ENCODE results near the gene CEP97. TPM values are rescaled to one million over a fixed set of nuclear protein-coding genes. Genes with fewer than 3 reads are reported as not detected.
"Not testable (repeated sequence)": the region's sequence is repeated elsewhere in the genome, so short reads cannot be mapped to it uniquely, and the experiment has no call there.

Gene CEP97
- total RNA-seq, 1 experiment from 2014 or later = 20.6 TPM

- Histone ChIP-seq H3K4me2 (no peak overlapping the region), H3K27ac (no peak overlapping the region), H3K4me3 (no peak overlapping the region), H3F3A (ENCODE audit: insufficient read depth, low read depth) (no peaks in the 10 kb centered on the region), H3K9me3 (ENCODE audit: insufficient read depth, low read depth) (no peaks in the 10 kb centered on the region), H3K79me2 (ENCODE audit: low read depth) (no peaks in the 10 kb centered on the region), H3K4me1 (replicated peaks; ENCODE audit: insufficient read depth) (no peaks in the 10 kb centered on the region), H4K20me1 (ENCODE audit: insufficient read depth) (no peaks in the 10 kb centered on the region), H3K36me3 (ENCODE audit: low read depth) (peaks cover 19% of the 10 kb centered on the region), H3K27me3 (ENCODE audit: insufficient read depth, low read depth) (no peaks in the 10 kb centered on the region), H2AFZ (no peak overlapping the region), H3K9me2 (ENCODE audit: insufficient read depth) (no peaks in the 10 kb centered on the region)
- intact Hi-C loops (cut with micrococcal nuclease; ENCODE audit: unreplicated experiment) = no loop called here
- no TSS peak for BruUV-seq (replicated peaks)
- no peak for TF ChIP-seq EZH2 (IDR thresholded peaks at IDR 0.05; ENCODE audit: low read depth)
- TF ChIP-seq CTCF (conservative IDR thresholded peaks at IDR 0.05) = no peak
- POLR2A ChIA-PET (ENCODE audit: unreplicated experiment) = no interaction called here
- DNase-seq = no peak
- CTCF ChIA-PET = no interaction called here
Observed at GRCh38 chr3:101762041-101762646, 37.7 kb downstream of the CEP97 start.

GRCh38 chr3:101777745-101778281 is 53.4 kb downstream of the CEP97 start:
- BruUV-seq (replicated peaks) = not testable (repeated sequence)

GRCh38 chr3:101778385-101779046 is 54.1 kb downstream of the CEP97 start:
- no peaks in the 10 kb centered on the region for H3K27me3 ChIP-seq (ENCODE audit: insufficient read depth, low read depth)
- H4K20me1 ChIP-seq (ENCODE audit: insufficient read depth) = no peaks in the 10 kb centered on the region
- ChIA-PET POLR2A (ENCODE audit: unreplicated experiment) (interaction anchor here (0.6 kb wide), 1 partner anchor 18 kb away, joined by 5 read pairs; no protein-coding TSS in a partner anchor), CTCF (interaction anchor here (0.6 kb wide), 1 partner anchor 571 kb away, joined by 3 read pairs; no protein-coding TSS in a partner anchor)
- no peaks in the 10 kb centered on the region for H3K9me2 ChIP-seq (ENCODE audit: insufficient read depth)
- no peaks in the 10 kb centered on the region; the same call in 1 of the 2 replicates for H3F3A ChIP-seq (ENCODE audit: insufficient read depth, low read depth)
- no peaks in the 10 kb centered on the region for H3K36me3 ChIP-seq (ENCODE audit: low read depth)
- peak overlapping the region; percentile 96 for H2AFZ ChIP-seq
- TF ChIP-seq CTCF (conservative IDR thresholded peaks at IDR 0.05) (no peak), EZH2 (IDR thresholded peaks at IDR 0.05; ENCODE audit: low read depth) (no peak)
- no peaks in the 10 kb centered on the region for H3K79me2 ChIP-seq (ENCODE audit: low read depth)
- intact Hi-C loops (cut with micrococcal nuclease; ENCODE audit: unreplicated experiment) = no loop called here
- peak overlapping the region; percentile 94 for H3K4me2 ChIP-seq
- BruUV-seq (replicated peaks) = TSS peak; percentile 76
- DNase-seq = no peak
- peak overlapping the region; percentile 82 for H3K4me3 ChIP-seq
- H3K9me3 ChIP-seq (ENCODE audit: insufficient read depth, low read depth) = no peaks in the 10 kb centered on the region
- H3K4me1 ChIP-seq (replicated peaks; ENCODE audit: insufficient read depth) = peaks cover 5% of the 10 kb centered on the region
- H3K27ac ChIP-seq = no peak overlapping the region

More at GRCh38 chr3:101777745-101778281, 53.4 kb downstream of the CEP97 start:
- H3F3A ChIP-seq (ENCODE audit: insufficient read depth, low read depth); H3K9me2 ChIP-seq (ENCODE audit: insufficient read depth); DNase-seq; H3K36me3 ChIP-seq (ENCODE audit: low read depth); H3K4me2 ChIP-seq; POLR2A ChIA-PET (ENCODE audit: unreplicated experiment); H3K27me3 ChIP-seq (ENCODE audit: insufficient read depth, low read depth); H3K79me2 ChIP-seq (ENCODE audit: low read depth); CTCF ChIA-PET; H3K27ac ChIP-seq; intact Hi-C loops (cut with micrococcal nuclease; ENCODE audit: unreplicated experiment); H2AFZ ChIP-seq; H4K20me1 ChIP-seq (ENCODE audit: insufficient read depth); H3K4me1 ChIP-seq (replicated peaks; ENCODE audit: insufficient read depth); H3K4me3 ChIP-seq; H3K9me3 ChIP-seq (ENCODE audit: insufficient read depth, low read depth): not testable (repeated sequence)
